HCT116 (cell line): ENCODE data around the gene IBA57. TPM values are rescaled to one million over a fixed set of nuclear protein-coding genes. Genes with fewer than 3 reads are reported as not detected.

ENCODE experiments used
- ATAC-seq: fragments of 200-7000 bp; cut with Tn5 transposase; 2 replicates; pipeline ENCODE4 v1.9.1; 2020; ENCODE audit warnings: mild to moderate bottlenecking, moderate library complexity
- BruUV-seq: library from RNA; stranded (reverse); fragments of 400-500 nt; replicated peaks from 2 replicates; lab custom pipeline; 2021; lab: Mats Ljungman, UMichigan
- CTCF ChIA-PET: fragments of 300-600 bp; sonication (Branson Sonifier 250); formaldehyde crosslinking; loops from one replicate; lab custom pipeline; 2021; ENCODE audit warnings: antibody characterized with exemption; lab: Charles Lee
- POLR2A ChIA-PET: fragments of 300-600, 350-600 bp; sonication (Branson Sonifier 250); formaldehyde crosslinking; loops from one replicate; lab custom pipeline; 2021; ENCODE audit warnings: antibody characterized with exemption; lab: Charles Lee
- RAD21 ChIA-PET, 2 experiments: fragments of 300-600 bp; sonication (Branson Sonifier 250); formaldehyde crosslinking; loops; one replicate each; lab custom pipeline; 2023; ENCODE audit warnings: low total read pairs in 2 of 2; ENCODE audit not compliant: uncharacterized antibody in 2 of 2, unreplicated experiment in 2 of 2, low non-redundant PET in 1 of 2; lab: Charles Lee
- DNase-seq: peaks from one replicate; pipeline ENCODE4 v3.0.0-alpha.2; 2010; ENCODE audit warnings: low read depth, low spot score
- H2AFZ ChIP-seq: fragments of 200-600 bp; shearing (Covaris generic), sonication (generic); 2 replicates; pipeline ENCODE4 v1.6.1; 2017; ENCODE audit warnings: low read depth, mixed run types, mixed read lengths, antibody characterized with exemption, low read length; ENCODE audit not compliant: poor library complexity, severe bottlenecking
- H3K27ac ChIP-seq: 2 replicates; pipeline ENCODE4 v1.5.1; 2012; ENCODE audit warnings: low read depth, low read length
- H3K27me3 ChIP-seq: fragments of 200-600 bp; sonication (generic); 2 replicates; pipeline ENCODE4 v1.6.1; 2016; ENCODE audit warnings: mixed run types, low read length, mixed read lengths; ENCODE audit not compliant: insufficient read depth
- H3K36me3 ChIP-seq, 2 experiments: fragments of 200-500 bp in 1 of 2; fragments of 200-600 bp in 1 of 2; sonication (Bioruptor generic) in 1 of 2; sonication (generic) in 1 of 2; 2 replicates each; pipeline versions ENCODE4 v1.5.1 to v1.6.1; 2014 to 2016; ENCODE audit warnings: low read length in 2 of 2, inconsistent platforms in 1 of 2, mixed read lengths in 1 of 2, mixed run types in 1 of 2; ENCODE audit not compliant: insufficient read depth in 2 of 2, control insufficient read depth in 1 of 2
- H3K4me1 ChIP-seq, 2 experiments: fragments of 200-600 bp in 1 of 2; sonication (generic) in 1 of 2; 2 replicates each; pipeline versions ENCODE4 v1.5.1 to v1.6.1; 2012 to 2017; ENCODE audit warnings: low read length in 2 of 2, inconsistent platforms in 1 of 2, mild to moderate bottlenecking in 1 of 2, mixed read lengths in 1 of 2, mixed run types in 1 of 2, moderate library complexity in 1 of 2; ENCODE audit not compliant: insufficient read depth in 2 of 2, control insufficient read depth in 1 of 2
- H3K4me2 ChIP-seq: fragments of 200-600 bp; sonication (generic); 2 replicates; pipeline ENCODE4 v1.6.1; 2017; ENCODE audit warnings: mixed run types, low read length, mixed read lengths
- H3K4me3 ChIP-seq, 2 experiments: fragments of 200-600 bp in 1 of 2; sonication (generic) in 1 of 2; replicated peaks in 1 of 2; 2 replicates each; pipeline ENCODE4 v1.5.1; 2011 to 2016; ENCODE audit warnings: low read length in 2 of 2, control low read depth in 1 of 2, low read depth in 1 of 2, mild to moderate bottlenecking in 1 of 2, mixed read lengths in 1 of 2, mixed run types in 1 of 2
- H3K79me2 ChIP-seq: fragments of 200-600 bp; sonication (generic); 2 replicates; pipeline ENCODE4 v1.6.1; 2017; ENCODE audit warnings: mild to moderate bottlenecking, mixed run types, low read length, moderate library complexity, mixed read lengths; ENCODE audit not compliant: insufficient read depth
- H3K9ac ChIP-seq: fragments of 200-600 bp; sonication (generic); 2 replicates; pipeline ENCODE4 v1.6.1; 2016; ENCODE audit warnings: low read length, mixed read lengths
- H3K9me2 ChIP-seq: fragments of 200-600 bp; sonication (generic), shearing (Covaris generic); 2 replicates; pipeline ENCODE4 v1.6.1; 2017; ENCODE audit warnings: mixed run types, mild to moderate bottlenecking, moderate library complexity; ENCODE audit not compliant: insufficient read depth
- H3K9me3 ChIP-seq, 2 experiments: fragments of 200-500 bp in 1 of 2; fragments of 200-600 bp in 1 of 2; sonication (Bioruptor generic) in 1 of 2; sonication (generic) in 1 of 2; 2 replicates each; pipeline ENCODE4 v1.6.1; 2014 to 2017; ENCODE audit warnings: low read length in 2 of 2, mixed read lengths in 2 of 2, inconsistent platforms in 1 of 2, low read depth in 1 of 2, mild to moderate bottlenecking in 1 of 2, mixed run types in 1 of 2, moderate library complexity in 1 of 2; ENCODE audit not compliant: control insufficient read depth in 1 of 2, insufficient read depth in 1 of 2
- H4K20me1 ChIP-seq: fragments of 200-600 bp; sonication (generic), shearing (Covaris generic); 2 replicates; pipeline ENCODE4 v1.6.1; 2017; ENCODE audit warnings: mixed run types, mild to moderate bottlenecking, moderate library complexity; ENCODE audit not compliant: insufficient read depth
- ATF3 ChIP-seq: IDR thresholded peaks from 2 replicates; pipeline ENCODE4 v1.6.1; 2012
- EZH2phosphoT487 ChIP-seq: fragments of 200-600 bp; IDR thresholded peaks from 2 replicates; pipeline ENCODE4 v1.6.1; 2018; ENCODE audit warnings: antibody characterized with exemption, borderline replicate concordance
- FOSL1 ChIP-seq: IDR thresholded peaks from 2 replicates; pipeline ENCODE4 v1.6.1; 2012; ENCODE audit warnings: low read depth
- MAX ChIP-seq: IDR thresholded peaks from 2 replicates; pipeline ENCODE4 v1.6.1; 2012
- RAD21 ChIP-seq: IDR thresholded peaks from 2 replicates; pipeline ENCODE4 v1.6.1; 2012; ENCODE audit warnings: low read depth, mild to moderate bottlenecking
- SIN3A ChIP-seq: IDR thresholded peaks from 2 replicates; pipeline ENCODE4 v1.6.1; 2012; ENCODE audit warnings: low read depth
- TCF7L2 ChIP-seq: IDR thresholded peaks from 2 replicates; pipeline ENCODE4 v1.7.0; 2011; ENCODE audit warnings: borderline replicate concordance, inconsistent platforms; ENCODE audit not compliant: insufficient read depth, insufficient read length; ENCODE audit errors: extremely low read depth
- ZBTB33 ChIP-seq: IDR thresholded peaks from 2 replicates; pipeline ENCODE4 v1.6.1; 2011; ENCODE audit warnings: mild to moderate bottlenecking, low read length, moderate library complexity; ENCODE audit not compliant: insufficient replicate concordance; ENCODE audit errors: extremely low read depth
- ZFX ChIP-seq: fragments of 450-650 bp; IDR thresholded peaks from 2 replicates; pipeline ENCODE4 v1.6.1; 2017
- intact Hi-C: fragments of 100-400 bp; cut with micrococcal nuclease; formaldehyde crosslinking; loops from 2 replicates; pipeline ENCODE4 v1.10.0; 2022
- total RNA-seq: library from RNA; stranded (reverse); gene quantifications from one replicate; pipeline ENCODE4 v1.2.1, GENCODE V29; 2021; ENCODE audit not compliant: unreplicated experiment

Gene IBA57
- total RNA-seq, 1 experiment from 2014 or later = 11.6 TPM

- BruUV-seq = no TSS peak
- ChIA-PET RAD21 (no interaction called here), CTCF (interaction anchor here (1.3 kb wide), 1 partner anchor 14 kb away, joined by 3 read pairs; the partner anchor contains the start of gene IBA57), POLR2A (interaction anchor here (1.1 kb wide), 1 partner anchor 14 kb away, joined by 4 read pairs; the partner anchor contains the start of gene IBA57)
- no peak overlapping the region for H3K27ac ChIP-seq
- no peak overlapping the region for H3K9ac ChIP-seq
- intact Hi-C loops = no loop called here
- no peaks in the 10 kb centered on the region for H4K20me1 ChIP-seq
- no peaks in the 10 kb centered on the region; the same call in 1 of the 2 replicates for H3K79me2 ChIP-seq
- H3K9me3 ChIP-seq = no peaks in the 10 kb centered on the region
- no peak for TF ChIP-seq ZFX
- TF ChIP-seq SIN3A = no peak
- TF ChIP-seq TCF7L2 = no peak
- no peak for TF ChIP-seq FOSL1
- H3K36me3 ChIP-seq = 0 out of 4 replicates have a peak, but pooled peaks cover 0 to 6% of the 10 kb centered on the region in 2 experiments
- DNase-seq = no peak
- H3K4me1 ChIP-seq = peaks cover 11% of the 10 kb centered on the region in 2 experiments; a peak in 3 of 4 replicates
- H3K4me3 ChIP-seq = no peak overlapping the region
- H3K4me2 ChIP-seq = no peak overlapping the region
- H2AFZ ChIP-seq = no peak overlapping the region
- no peak for ATAC-seq
- H3K9me2 ChIP-seq = no peaks in the 10 kb centered on the region
- H3K27me3 ChIP-seq = no peaks in the 10 kb centered on the region
Observed at GRCh38 chr1:228151180-228151925, 14.3 kb upstream of the IBA57 start.

- no peaks in the 10 kb centered on the region for H3K27me3 ChIP-seq
- H3K27ac ChIP-seq = no peak overlapping the region
- H3K9ac ChIP-seq = no peak overlapping the region
- BruUV-seq = no TSS peak
- H4K20me1 ChIP-seq = no peaks in the 10 kb centered on the region
- DNase-seq = no peak
- H3K4me2 ChIP-seq = no peak overlapping the region
- no peaks in the 10 kb centered on the region for H3K9me3 ChIP-seq
- no peaks in the 10 kb centered on the region for H3K9me2 ChIP-seq
- no peaks in the 10 kb centered on the region; the same call in 1 of the 2 replicates for H3K79me2 ChIP-seq
- peaks cover 11% of the 10 kb centered on the region in 2 experiments; a peak in 3 of 4 replicates for H3K4me1 ChIP-seq
- 0 out of 4 replicates have a peak, but pooled peaks cover 0 to 6% of the 10 kb centered on the region in 2 experiments for H3K36me3 ChIP-seq
- ChIA-PET CTCF (interaction anchor here (1.2 kb wide), 1 partner anchor 13 kb away, joined by 5 read pairs; the partner anchor contains the start of gene IBA57), RAD21 (no interaction called here), POLR2A (interaction anchor here (0.7 to 1.1 kb wide), 2 partner anchors 13 to 14 kb away, joined by 3 to 4 read pairs; partner anchors contain the start of gene IBA57)
- intact Hi-C loops = no loop called here
- no peak overlapping the region for H2AFZ ChIP-seq
- no peak for ATAC-seq
- H3K4me3 ChIP-seq = no peak overlapping the region
- TF ChIP-seq ZBTB33 = no peak
- TF ChIP-seq RAD21 = no peak
- no peak for TF ChIP-seq SIN3A
- no peak for TF ChIP-seq ATF3
- no peak for TF ChIP-seq MAX
- TF ChIP-seq EZH2phosphoT487 = no peak
Observed at GRCh38 chr1:228152097-228152917, 13.3 kb upstream of the IBA57 start.
